Liver (tissue), 9 donors: ENCODE results near the gene PAFAH1B2. TPM values are rescaled to one million over a fixed set of nuclear protein-coding genes. Genes with fewer than 3 reads are reported as not detected.
A peak's percentile ranks its signal among the peaks of the same experiment; 100 is the strongest.

Experiments used
- DNase-seq: peaks from one replicate; pipeline ENCODE4 v3.0.0-alpha.2; 2017; ENCODE audit warnings: low spot score
- H3K27ac ChIP-seq, 2 donors: one replicate each; pipeline ENCODE4 v1.7.0; 2013; ENCODE audit warnings: inconsistent platforms in 2 of 2, low read length in 2 of 2, control low read depth in 1 of 2, low read depth in 1 of 2, mild to moderate bottlenecking in 1 of 2
- H3K27me3 ChIP-seq, 4 donors: one replicate each; pipeline versions ENCODE4 v1.6.1 to v1.7.0; 2013; ENCODE audit warnings: low read length in 3 of 4, inconsistent platforms in 1 of 4, mild to moderate bottlenecking in 1 of 4, moderate library complexity in 1 of 4; ENCODE audit not compliant: control insufficient read depth in 4 of 4, insufficient read depth in 4 of 4
- H3K36me3 ChIP-seq, 4 donors: one replicate each; pipeline versions ENCODE4 v1.6.1 to v1.7.0; 2013; ENCODE audit warnings: low read length in 3 of 4, mild to moderate bottlenecking in 3 of 4, low read depth in 1 of 4, moderate library complexity in 1 of 4; ENCODE audit not compliant: control insufficient read depth in 4 of 4, insufficient read depth in 3 of 4
- H3K4me1 ChIP-seq, 4 donors: one replicate each; pipeline versions ENCODE4 v1.6.1 to v1.7.0; 2013; ENCODE audit warnings: low read length in 3 of 4, mild to moderate bottlenecking in 3 of 4, moderate library complexity in 1 of 4; ENCODE audit not compliant: control insufficient read depth in 4 of 4, insufficient read depth in 4 of 4
- H3K4me3 ChIP-seq, 3 donors: one replicate each; pipeline versions ENCODE4 v1.6.1 to v1.7.0; 2013; ENCODE audit warnings: low read length in 3 of 3, control low read depth in 1 of 3, low read depth in 1 of 3, mild to moderate bottlenecking in 1 of 3
- H3K9ac ChIP-seq, 2 donors: one replicate each; pipeline ENCODE4 v1.7.0; 2013; ENCODE audit warnings: low read length in 2 of 2, mild to moderate bottlenecking in 2 of 2, moderate library complexity in 2 of 2, control low read depth in 1 of 2, low read depth in 1 of 2
- H3K9me3 ChIP-seq, 4 donors: one replicate each; pipeline versions ENCODE4 v1.6.1 to v1.7.0; 2013; ENCODE audit warnings: low read length in 3 of 4; ENCODE audit not compliant: control insufficient read depth in 4 of 4
- ATF3 ChIP-seq: IDR thresholded peaks from 2 replicates; pipeline ENCODE4 v1.6.1; 2016; ENCODE audit warnings: antibody characterized with exemption
- CTCF ChIP-seq: fragments of 150-350 bp; IDR thresholded peaks from 2 replicates; pipeline ENCODE4 v1.5.1; 2017; ENCODE audit warnings: improper control_type of control experiment, low read depth, low read length; ENCODE audit not compliant: missing input control
- EGR1 ChIP-seq, 2 donors: IDR thresholded peaks; 2 replicates each; pipeline ENCODE4 v1.6.1; 2016 to 2018; ENCODE audit warnings: antibody characterized with exemption in 2 of 2, low read depth in 2 of 2
- FOXA2 ChIP-seq: IDR thresholded peaks from 2 replicates; pipeline ENCODE4 v1.6.1; 2016; ENCODE audit warnings: antibody characterized with exemption
- GABPA ChIP-seq, 2 donors: IDR thresholded peaks in 1 of 2; conservative IDR thresholded peaks in 1 of 2; 2 replicates each; pipeline ENCODE4 v1.6.1; 2016; ENCODE audit warnings: antibody characterized with exemption in 2 of 2, mild to moderate bottlenecking in 1 of 2, moderate library complexity in 1 of 2
- HNF4G ChIP-seq: IDR thresholded peaks from 2 replicates; pipeline ENCODE4 v1.6.1; 2016; ENCODE audit warnings: antibody characterized with exemption
- MAX ChIP-seq: IDR thresholded peaks from 2 replicates; pipeline ENCODE4 v1.6.1; 2016; ENCODE audit warnings: antibody characterized with exemption
- NR2F2 ChIP-seq: IDR thresholded peaks from 2 replicates; pipeline ENCODE4 v1.6.1; 2016; ENCODE audit warnings: antibody characterized with exemption
- RAD21 ChIP-seq, 2 donors: IDR thresholded peaks; 2 replicates each; pipeline ENCODE4 v1.6.1; 2016; ENCODE audit warnings: antibody characterized with exemption in 2 of 2, mild to moderate bottlenecking in 2 of 2
- REST ChIP-seq: IDR thresholded peaks from 2 replicates; pipeline ENCODE4 v1.6.1; 2016; ENCODE audit warnings: antibody characterized with exemption, mild to moderate bottlenecking
- RXRA ChIP-seq, 2 donors: IDR thresholded peaks; 2 replicates each; pipeline ENCODE4 v1.6.1; 2017 to 2018; ENCODE audit warnings: antibody characterized with exemption in 2 of 2, mild to moderate bottlenecking in 1 of 2
- SP1 ChIP-seq: IDR thresholded peaks from 2 replicates; pipeline ENCODE4 v1.6.1; 2018; ENCODE audit warnings: antibody characterized with exemption, mild to moderate bottlenecking
- WGBS: extraction: QIAGEN DNeasy Blood & Tissue Kit; methylation state at CpG from one replicate; pipeline ENCODE4 v1.1.7; 2013; 5-methylcytosine and 5-hydroxymethylcytosine counted together
- polyA plus RNA-seq, 2 donors: library from polyadenylated mRNA; stranded (reverse) in 1 of 2; unstranded in 1 of 2; fragments of 200-250 nt in 1 of 2; fragments of >200 nt in 1 of 2; fragmentation: Nextera tagmentation in 1 of 2; extraction: Ambion mirVana in 1 of 2; gene quantifications; one replicate each; pipeline versions ENCODE4 v1.2.1 to v1.2.3, GENCODE V29; 2013 to 2015
- total RNA-seq, 2 donors: library from RNA; depleted of rRNA; stranded (reverse); fragments of >200 nt; gene quantifications; one replicate each; pipeline ENCODE4 v1.2.3, GENCODE V29; 2014
- donor health status: healthy.
- donor health status: healthy.
- donor health status: healthy.
- donor health status: healthy.
- donor health status: healthy.

The PAFAH1B2 gene
- total and polyA plus RNA-seq, 4 donors, result 12.7 to 39.8 (median 24.9) TPM

- WGBS, result 76% methylated on average over 15 of the region's 15 CpGs
- Histone ChIP-seq H3K9ac (no peak overlapping the region), H3K27me3 (no peaks in the 10 kb centered on the region), H3K4me3 (no peak overlapping the region), H3K27ac (peak overlapping the region; percentile 39 to 50), H3K9me3 (no peaks in the 10 kb centered on the region), H3K4me1 (peaks cover 0 to 9% (median 0%) of the 10 kb centered on the region in 4 donors), H3K36me3 (peaks cover 4 to 72% (median 58%) of the 10 kb centered on the region in 4 donors)
- no peak for DNase-seq
- no peak for TF ChIP-seq RAD21 (IDR thresholded peaks at IDR 0.05)
- TF ChIP-seq CTCF, result peak; percentile 11
These were observed 74.2 kb downstream of the PAFAH1B2 start for GRCh38 chr11:117218133-117218915.

- no peak for DNase-seq
- Histone ChIP-seq H3K27me3 (no peaks in the 10 kb centered on the region), H3K36me3 (peaks cover 5 to 73% (median 60%) of the 10 kb centered on the region in 4 donors), H3K4me1 (peaks cover 0 to 9% (median 0%) of the 10 kb centered on the region in 4 donors), H3K27ac (no peak overlapping the region), H3K9me3 (no peaks in the 10 kb centered on the region), H3K9ac (no peak overlapping the region), H3K4me3 (no peak overlapping the region)
- TF ChIP-seq RXRA (IDR thresholded peaks at IDR 0.05) (no peak), GABPA (IDR thresholded peaks at IDR 0.05 in 1 of 2, conservative IDR thresholded peaks at IDR 0.05 in 1 of 2) (no peak), RAD21 (IDR thresholded peaks at IDR 0.05) (no peak), NR2F2 (no peak), REST (no peak)
- 94% methylated on average over 9 of the region's 9 CpGs for WGBS
These were observed 74.9 kb downstream of the PAFAH1B2 start for GRCh38 chr11:117219001-117219400.

- Histone ChIP-seq H3K9me3 (no peaks in the 10 kb centered on the region), H3K36me3 (peaks cover 5 to 72% (median 55%) of the 10 kb centered on the region in 4 donors), H3K27me3 (no peaks in the 10 kb centered on the region), H3K27ac (no peak overlapping the region), H3K4me3 (no peak overlapping the region), H3K9ac (no peak overlapping the region), H3K4me1 (peaks cover 0 to 9% (median 0%) of the 10 kb centered on the region in 4 donors)
- no peak for TF ChIP-seq EGR1 (IDR thresholded peaks at IDR 0.05; ENCODE audit: low read depth in 2 of 2)
- no peak for TF ChIP-seq SP1
- TF ChIP-seq NR2F2, result no peak
- TF ChIP-seq HNF4G, result no peak
- no peak for TF ChIP-seq MAX
- no peak for TF ChIP-seq ATF3
- no peak for TF ChIP-seq CTCF
- no peak for TF ChIP-seq RXRA (IDR thresholded peaks at IDR 0.05)
- no peak for TF ChIP-seq FOXA2
- 94% methylated on average over 8 of the region's 8 CpGs for WGBS
- no peak for DNase-seq
These were observed 75.4 kb downstream of the PAFAH1B2 start for GRCh38 chr11:117219455-117219854.
